Activated CD4-positive, alpha-beta T cell treated with anti-CD3 and anti-CD28 coated beads for 48 hours (primary cell): ENCODE results near the gene KLHL26.
A peak's percentile ranks its signal among the peaks of the same experiment; 100 is the strongest.
"Not testable (repeated sequence)": the region's sequence is repeated elsewhere in the genome, so short reads cannot be mapped to it uniquely, and the experiment has no call there.

ENCODE experiments used
- DNase-seq: peaks from one replicate; pipeline ENCODE4 v3.0.0-alpha.2; 2020

The KLHL26 gene

DNA sequence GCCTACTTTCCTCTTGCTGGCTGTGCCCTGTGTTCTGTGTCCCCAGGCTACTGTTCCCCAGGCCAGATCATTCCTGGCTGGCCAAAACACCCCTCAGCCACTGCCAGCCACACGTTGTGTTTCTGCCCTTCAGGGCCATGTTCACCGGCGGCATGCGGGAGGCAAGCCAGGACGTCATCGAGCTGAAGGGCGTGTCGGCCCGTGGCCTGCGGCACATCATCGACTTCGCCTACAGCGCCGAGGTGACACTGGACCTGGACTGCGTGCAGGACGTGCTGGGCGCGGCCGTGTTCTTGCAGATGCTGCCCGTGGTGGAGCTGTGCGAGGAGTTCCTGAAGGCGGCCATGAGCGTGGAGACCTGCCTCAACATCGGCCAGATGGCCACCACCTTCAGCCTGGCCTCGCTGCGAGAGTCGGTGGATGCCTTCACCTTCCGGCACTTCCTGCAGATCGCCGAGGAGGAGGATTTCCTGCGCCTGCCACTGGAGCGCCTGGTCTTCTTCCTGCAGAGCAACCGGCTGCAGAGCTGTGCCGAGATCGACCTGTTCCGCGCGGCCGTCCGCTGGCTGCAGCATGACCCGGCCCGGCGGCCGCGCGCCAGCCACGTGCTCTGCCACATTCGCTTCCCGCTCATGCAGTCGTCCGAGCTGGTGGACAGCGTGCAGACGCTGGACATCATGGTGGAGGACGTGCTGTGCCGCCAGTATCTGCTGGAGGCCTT, 30.9 kb downstream of the KLHL26 start:
- no peak for DNase-seq

DNA sequence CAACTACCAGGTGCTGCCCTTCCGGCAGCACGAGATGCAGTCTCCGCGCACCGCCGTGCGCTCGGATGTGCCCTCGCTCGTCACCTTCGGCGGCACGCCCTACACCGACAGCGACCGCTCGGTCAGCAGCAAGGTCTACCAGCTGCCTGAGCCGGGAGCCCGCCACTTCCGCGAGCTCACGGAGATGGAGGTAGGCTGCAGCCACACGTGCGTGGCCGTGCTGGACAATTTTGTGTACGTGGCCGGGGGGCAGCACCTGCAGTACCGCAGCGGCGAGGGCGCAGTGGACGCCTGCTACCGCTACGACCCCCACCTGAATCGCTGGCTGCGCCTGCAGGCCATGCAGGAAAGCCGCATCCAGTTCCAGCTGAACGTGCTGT, 31.4 kb downstream of the KLHL26 start:
- no peak for DNase-seq

DNA sequence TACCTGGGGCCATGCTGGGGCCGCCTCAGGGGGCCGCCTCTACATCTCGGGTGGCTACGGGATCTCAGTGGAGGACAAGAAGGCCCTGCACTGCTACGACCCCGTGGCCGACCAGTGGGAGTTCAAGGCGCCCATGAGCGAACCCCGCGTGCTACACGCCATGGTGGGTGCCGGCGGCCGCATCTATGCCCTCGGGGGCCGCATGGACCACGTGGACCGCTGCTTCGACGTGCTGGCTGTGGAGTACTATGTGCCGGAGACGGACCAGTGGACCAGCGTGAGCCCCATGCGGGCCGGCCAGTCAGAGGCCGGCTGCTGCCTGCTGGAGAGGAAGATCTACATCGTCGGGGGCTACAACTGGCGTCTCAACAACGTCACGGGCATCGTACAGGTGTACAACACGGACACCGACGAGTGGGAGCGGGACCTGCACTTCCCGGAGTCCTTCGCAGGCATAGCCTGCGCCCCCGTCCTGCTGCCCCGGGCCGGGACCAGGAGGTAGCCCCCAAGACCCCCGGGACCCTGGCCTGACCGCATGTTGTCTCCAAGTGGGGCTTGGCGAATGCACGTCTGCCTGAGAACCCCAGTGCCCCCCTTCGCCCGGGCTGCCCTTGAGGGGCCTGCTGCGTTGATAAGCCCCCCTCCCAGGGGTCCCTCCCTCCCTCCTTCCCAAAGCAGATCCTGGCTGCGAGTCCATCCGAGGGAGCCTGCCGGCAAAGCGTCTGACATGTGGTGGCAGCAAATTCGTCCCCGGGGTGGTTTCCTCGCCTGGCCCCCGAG, 32.1 kb downstream of the KLHL26 start:
- no peak for DNase-seq

DNA sequence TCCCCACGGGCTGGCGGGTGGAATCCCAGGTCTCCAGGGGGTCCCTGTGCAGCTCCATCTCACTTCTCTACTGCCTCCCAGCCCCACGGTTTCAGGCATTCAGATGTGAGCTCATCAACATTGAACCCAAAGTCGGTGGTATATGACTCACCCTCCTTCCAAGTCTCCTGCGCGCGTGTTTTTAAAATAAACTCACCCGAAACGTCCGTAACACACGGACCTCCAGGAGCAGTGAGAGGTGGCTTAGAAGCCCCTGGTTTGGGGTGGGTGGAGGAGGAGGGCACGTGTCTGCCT, 32.6 kb downstream of the KLHL26 start:
- no peak for DNase-seq

DNA sequence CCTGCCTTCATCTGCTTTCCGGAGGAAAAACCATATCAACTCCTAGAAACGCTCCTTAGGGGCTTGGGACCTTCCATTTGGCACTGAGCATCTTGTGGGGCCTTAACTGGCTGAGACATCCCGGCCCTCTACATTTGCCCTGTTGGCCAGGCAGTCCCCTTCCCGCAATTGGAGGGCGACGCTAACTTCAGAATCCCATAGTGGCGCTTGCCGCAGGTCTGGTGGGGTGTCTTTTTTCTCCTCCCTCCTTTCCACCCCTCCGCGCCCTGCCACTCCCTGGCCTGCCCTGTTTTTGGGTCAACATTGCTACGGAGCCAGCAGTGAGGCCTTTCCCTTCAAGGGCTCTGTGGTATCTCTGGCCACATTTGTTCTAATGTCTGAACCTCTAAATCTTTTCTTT, 33.1 kb downstream of the KLHL26 start:
- DNase-seq: no peak

DNA sequence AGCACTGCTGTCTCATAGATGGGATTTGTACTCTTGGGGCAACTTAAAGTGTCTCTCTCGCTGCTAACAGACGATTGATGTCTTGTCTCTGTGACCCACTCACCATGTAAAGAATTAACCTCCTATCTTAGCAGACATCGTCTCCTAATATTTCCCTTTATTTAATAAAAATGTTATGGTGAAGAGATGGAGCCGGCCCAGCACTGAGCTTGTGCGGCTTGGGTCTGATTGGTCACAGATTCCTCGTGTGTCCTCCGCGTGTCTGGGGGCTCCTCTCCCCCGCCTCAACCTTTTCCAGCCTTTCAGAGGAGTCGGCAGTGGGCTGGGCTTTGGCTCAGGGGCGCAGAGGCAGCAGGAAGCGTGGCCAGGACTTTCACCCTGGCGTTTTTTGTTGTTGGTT, 33.5 kb downstream of the KLHL26 start:
- no peak for DNase-seq

DNA sequence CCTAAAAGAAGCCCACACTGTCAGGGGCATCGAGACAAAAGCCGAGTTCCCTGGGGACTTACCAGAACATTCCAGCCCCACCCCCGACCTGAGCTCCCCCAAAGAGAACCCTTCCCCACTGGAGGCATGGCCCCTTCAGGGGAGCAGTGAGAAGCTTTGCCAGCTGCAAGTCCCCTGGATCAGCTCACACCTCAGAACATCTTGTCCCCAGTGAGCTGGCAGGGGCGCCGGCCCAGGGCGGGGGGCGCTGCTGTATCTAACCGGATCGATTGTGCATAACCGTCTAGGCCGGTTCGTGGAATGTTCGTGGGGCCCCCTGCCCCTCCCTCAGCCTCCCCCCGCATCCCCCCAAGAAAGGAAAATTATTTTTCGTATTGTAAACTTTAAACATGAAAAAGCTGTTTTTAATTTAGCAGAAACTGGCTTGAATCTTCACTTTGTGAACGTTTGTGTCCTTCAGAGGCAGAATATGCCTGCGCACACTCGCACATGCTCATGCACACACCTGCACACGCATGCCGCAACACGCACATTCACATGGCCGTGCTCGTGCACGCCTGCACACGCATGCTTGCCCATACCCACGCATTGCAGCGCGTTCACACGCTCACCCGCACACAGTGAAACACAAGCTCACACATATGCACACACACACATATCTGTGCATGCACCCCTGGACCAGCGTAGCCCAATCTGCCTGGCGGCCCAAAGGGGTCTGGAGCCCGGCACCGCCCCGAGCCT, 34.6 kb downstream of the KLHL26 start:
- no peak for DNase-seq

DNA sequence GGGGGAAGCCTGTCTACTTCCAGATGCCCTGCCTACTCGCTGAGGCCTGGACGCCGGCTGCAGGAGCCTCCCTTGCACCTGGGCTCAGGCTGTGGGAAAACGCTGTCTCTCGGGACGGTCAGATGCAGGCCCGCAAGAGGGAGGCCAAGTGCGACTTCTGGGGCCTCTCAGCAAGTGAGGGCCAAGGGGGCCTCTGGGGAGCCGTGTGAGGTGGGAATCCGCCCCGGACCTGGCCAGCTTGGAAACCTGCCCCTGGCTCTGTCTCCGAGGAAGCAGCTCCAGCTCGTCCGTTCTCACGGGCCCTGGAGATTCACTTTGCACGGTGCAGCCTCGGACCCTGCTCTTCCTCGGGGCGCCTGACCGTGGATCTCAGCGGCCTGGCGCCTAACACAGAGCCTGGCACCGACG, 35.2 kb downstream of the KLHL26 start:
- no peak for DNase-seq

DNA sequence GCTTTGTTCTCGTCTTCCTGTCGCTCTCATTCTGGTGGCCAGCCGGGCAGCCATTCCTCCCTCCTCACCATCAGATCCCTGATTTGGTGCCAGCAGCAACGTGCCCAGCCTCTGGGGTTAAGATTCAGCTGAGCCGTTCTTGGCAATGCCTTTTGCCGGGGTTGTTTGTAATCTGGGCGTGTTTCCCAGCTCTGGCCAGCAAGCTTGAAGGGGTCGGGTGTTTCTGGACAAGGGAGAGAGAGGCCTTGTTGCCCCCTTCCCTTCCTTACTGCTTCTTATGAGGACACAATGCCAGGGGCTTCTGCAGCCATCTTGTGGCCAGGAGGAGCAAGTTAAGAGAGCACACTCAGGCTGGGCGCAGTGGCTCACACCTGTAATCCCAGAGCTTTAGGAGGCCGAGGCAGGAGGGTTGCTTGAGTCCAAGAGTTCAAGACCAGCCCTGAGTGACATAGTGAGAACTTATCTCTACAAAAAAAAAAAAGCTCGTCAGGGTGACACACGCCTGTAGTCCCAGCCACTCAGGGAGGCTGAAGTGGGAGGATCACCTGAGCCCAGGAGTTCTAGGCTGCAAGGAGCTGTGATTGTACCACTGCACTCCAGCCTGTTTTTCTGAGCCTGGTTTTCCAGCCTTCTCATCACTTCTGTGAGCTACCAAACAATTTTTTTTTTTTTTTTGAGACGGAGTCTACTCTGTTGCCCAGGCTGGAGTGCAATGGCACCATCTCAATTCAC, 35.9 kb downstream of the KLHL26 start:
- no peak for DNase-seq

DNA sequence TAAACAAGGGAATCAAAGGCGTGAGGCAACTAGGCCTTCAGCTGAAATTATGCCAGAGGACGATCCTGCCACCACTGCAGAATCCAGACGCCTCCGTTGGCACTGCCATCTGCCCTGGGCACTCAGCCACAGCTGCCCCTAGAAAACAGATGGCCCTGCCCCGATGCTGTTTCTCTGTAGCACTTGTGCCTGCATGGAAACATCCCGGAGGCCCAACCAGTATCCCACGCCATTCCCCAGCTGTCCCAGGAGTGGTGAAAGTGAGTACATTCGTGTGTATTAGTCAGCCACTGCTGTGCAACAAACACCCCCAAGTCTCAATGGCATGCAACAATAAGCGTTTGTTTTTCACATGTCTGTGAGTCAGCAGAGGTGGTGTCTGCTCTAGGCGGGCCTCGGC, 37.8 kb downstream of the KLHL26 start:
- no peak for DNase-seq

DNA sequence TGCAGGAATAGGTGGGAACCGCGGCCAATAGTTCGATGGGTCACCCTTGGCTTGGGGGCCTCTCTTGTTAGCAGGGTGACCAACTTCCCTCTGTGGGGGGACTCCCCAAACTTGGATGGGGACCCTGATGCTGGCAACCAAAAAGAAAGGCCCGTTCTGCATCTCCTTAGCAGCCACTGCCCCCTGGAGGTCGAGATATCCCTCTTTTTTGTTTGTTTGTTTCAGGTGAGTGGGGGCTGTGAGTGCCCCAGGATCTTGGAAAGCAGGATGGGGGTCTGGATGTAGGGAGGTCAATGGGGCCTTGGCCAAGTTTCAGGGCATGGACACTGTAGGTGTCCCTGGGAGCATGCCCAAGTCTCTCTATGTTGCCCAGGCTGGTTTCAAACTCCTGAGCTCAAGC, 39.0 kb downstream of the KLHL26 start:
- DNase-seq: peak; percentile 36

DNA sequence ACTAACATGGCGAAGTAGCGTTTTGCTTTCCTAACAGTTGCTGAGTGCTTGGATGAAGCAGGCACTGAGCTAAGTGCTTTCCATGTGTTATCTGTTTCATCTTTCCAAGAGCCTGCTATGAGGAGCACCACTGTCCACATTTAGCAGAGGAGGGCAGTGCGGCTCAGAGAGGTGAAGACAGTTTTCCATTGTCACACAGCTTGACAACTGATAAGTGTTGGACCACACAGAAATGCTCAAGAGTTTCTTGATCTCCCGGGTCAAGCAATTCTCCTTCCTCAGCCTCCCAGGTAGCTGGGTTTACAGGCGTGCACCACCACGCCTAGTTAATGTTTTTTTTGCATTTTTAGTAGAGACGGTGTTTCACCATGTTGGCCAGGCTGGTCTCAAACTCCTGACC, 39.9 kb downstream of the KLHL26 start:
- DNase-seq: no peak

DNA sequence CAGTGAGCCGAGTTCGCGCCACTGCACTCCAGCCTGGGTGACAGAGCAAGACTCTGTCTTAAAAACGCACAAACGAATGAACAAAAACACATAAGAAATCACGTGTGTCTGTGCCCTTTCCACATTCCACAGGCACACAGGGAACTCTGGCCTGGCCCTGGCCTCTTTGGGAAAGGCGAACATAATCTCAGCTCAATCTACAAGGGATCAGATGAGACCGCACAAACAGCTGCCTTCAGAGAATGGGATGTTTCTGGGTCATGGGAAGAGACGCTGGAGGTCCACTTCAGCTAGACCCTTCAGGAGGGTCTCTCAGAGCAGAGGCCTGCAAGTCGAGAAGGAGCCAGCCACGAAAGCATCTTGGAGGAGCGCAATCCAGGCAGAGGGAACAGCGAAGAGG, 40.3 kb downstream of the KLHL26 start:
- no peak for DNase-seq

DNA sequence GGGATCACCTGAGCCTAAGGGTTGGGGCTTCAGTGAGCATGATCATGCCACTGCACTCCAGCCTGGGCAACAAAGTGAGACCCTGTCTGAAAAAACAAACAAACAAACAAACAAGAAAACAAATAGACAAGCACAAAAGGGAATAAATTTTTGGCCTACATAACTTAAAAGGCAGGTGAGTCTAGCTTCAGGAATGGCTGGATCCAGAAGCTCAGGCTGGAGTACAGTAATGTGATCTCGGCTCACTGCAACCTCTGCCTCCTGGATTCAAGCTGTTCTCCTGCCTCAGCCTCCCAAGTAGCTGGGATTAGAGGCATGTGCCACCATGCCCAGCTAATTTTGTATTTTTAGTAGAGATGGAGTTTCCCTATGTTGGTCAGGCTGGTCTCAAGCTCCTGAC, 43.3 kb downstream of the KLHL26 start:
- not testable (repeated sequence) for DNase-seq

DNA sequence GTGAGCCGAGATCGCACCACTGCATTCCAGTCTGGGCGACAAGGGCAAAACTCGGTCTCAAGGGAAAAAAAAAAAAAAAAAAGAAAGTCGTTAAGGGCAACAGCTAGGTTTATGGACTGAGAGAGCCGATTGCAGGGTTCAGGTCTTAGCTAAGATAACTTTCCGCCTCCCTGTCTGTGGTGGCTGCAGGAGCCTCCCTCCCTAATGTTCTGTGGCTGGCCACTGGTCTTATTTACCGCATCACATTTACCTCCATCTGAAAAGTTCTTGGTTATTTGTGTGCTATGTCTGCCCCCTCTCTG, 45.9 kb downstream of the KLHL26 start:
- no peak for DNase-seq

DNA sequence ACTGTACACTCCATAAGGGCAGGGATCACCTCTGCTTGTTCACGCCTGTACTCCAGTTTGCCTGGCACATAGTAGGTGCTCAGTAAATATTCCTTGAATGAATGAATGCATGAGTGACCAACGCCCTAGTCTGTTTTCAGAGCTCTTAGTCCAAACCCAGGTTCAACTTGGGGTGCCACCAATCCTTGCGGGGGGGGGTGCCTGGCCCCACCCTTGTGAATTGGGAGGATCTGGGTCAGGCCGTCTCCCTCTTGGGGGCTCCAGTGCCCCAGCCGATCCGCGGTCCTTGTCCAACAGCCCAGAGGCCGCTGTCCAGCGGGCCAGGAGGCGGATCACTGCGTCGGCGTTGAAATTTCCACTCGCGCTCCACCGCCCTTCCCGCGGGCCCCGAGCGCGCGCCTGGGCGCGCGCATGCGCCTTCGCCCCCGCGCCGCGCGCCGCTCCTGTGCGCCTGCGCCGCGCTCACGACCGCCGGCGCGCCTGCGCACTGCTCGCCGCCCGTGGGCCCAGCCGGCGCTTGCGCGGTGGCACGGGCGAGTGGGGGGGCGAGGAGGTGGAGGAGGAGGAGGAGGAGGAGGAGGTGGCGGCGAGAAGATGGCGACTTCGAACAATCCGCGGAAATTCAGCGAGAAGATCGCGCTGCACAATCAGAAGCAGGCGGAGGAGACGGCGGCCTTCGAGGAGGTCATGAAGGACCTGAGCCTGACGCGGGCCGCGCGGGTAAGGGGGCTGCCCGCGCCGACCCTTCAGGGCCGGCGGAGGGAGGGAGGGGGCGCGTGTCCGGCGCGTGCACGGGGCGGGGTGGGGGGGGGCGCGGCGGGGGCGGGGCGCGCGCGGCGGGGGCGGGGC, 46.5 kb downstream of the KLHL26 start, which contains the start of gene CRTC1:
TSS of gene CRTC1 (plus strand) at position 572 of the 849 bp plus-strand sequence. CDS start at position 595, 23 bp downstream.
- DNase-seq: peak; percentile 93

DNA sequence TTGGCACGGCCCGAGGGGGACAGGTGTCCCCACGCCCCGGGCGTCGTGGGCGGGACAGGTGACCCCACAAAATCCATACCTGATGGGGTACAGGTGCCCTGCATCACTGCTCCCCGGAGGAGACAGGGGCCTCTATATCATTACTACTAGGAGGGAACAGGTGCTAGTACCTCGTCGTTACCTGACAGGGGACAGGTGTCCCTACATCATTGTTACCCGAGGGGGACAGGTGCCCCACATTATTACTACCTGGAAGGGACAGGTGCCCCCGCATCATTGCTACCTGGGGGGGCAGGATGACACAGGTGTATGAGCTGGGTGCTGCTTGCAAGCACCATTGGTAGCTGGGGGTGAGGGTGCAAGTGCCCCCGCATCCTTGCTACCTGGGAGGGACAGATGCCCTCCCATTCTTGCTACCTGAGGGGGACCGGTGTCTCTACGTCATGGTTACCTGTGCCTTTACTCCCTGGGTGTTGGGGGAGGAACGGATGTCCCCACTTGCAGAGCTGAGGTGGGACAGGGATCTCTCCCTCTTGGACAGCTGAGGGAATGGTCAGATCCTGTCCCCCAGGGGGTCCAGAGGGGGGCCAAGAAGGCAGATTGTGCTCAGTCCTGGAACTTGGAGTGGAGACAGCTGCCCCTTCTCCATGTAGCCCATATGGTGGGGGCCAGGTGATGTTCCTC, 47.3 kb downstream of the KLHL26 start:
- no peak for DNase-seq

DNA sequence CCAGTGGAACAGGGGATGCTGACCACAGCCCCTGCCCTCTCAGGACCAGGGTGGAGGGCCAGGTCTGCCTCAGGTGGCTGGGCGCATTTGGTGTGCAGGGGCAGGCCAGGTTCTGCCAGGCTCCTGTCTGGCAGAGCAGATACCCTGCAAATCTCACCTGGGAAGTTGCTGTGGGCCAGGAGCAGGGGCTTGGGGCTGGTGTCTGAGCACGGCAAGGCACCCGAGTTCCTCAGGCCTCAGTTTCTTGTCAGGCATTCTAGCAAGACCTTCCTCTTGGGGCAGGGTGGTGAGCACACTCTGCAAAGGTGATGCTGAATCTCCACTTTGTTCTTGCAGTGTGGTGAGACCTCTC, 47.8 kb downstream of the KLHL26 start:
- DNase-seq: no peak

DNA sequence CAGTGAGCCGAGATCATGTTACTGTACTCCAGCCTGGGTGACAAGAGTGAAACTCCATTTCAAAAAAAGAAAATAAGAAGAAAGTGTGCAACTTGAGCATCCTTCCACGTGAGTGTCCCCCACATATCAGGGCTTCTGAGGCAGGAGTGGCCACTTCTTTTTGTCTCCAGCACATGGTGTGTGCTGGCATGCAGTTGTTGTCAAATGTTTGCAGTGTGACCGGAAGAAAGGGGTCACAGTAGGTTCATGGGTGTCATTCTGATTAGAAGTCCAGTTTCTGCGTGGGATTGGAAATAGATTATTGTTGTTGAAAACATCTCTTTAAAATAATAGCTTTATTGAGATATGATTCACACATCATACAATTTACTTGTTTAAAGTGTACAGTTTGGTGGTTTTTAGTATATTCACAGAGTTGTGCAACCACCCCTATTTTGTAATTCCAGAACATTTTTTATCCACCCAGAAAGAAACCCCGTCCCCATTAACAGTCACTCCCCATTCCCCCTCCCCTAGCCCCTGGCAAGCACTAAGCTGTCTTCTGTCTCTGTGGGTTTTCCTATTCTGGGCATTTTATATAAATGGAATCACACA, 48.9 kb downstream of the KLHL26 start:
- no peak for DNase-seq

DNA sequence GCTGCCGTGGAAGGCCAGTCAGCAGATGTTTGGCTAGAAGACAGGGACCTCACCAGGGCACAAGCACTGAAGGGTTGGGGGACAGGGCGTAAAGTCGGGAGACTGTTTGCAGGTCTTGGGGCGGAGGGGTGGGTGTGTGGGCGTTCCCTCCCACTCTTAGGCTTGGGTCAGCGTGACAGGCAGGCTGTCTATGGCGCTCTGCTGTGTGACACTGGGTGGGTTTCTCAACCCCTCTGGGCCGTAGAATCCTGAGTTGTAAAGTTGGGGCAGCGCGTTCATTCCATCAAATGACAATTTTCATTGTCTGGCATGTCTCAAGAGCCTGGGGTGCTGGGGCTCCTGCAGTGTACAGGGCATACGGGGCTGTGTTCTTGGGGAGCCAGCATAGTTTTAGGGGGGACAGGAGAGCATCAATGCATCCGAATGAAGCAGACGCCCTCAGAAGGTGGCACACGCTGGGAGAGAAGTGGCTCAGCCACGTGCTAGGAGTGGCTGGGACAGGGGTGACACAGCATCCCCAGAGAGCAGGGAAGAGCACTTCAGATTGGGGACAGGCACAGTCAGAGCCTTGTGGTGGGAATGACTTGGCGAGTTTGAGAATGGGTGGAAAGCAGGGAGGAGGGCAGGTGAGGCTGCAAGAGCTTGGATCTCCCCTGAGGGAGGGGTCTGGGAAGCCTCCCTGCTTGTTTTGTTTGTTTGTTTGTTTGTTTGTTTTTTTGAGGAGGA, 51.1 kb downstream of the KLHL26 start:
- no peak for DNase-seq

DNA sequence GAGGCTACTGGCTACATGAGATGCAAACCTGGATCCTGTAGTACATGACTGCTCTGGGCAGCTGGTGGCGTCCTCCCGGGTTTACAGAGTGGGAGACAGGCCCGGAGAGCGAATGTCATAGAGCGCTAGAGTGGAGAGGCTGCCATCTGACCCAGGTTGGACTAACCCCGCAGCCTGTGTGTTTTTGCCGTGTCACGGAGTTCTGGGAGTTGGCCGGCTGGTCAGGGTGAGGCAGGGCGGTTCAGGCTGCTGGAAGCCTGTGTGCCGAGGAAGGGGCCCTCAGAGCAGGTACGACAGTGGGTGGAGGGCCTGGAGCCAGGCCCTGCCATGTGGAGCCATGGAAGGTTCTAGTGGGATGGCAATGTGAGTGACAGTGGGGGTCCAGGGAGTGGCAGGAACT, 59.2 kb downstream of the KLHL26 start:
- DNase-seq: no peak
